Panc1 (cell line): ENCODE measurements around the gene RPH3AL.

ENCODE experiments used
- POLR2AphosphoS5 ChIP-seq: IDR thresholded peaks from 2 replicates; pipeline ENCODE4 v1.6.1; 2012; ENCODE audit warnings: mild to moderate bottlenecking, low read depth, low read length, moderate library complexity
- REST ChIP-seq, 2 experiments: IDR thresholded peaks; 2 replicates each; pipeline ENCODE4 v1.6.1; 2011 to 2012; ENCODE audit warnings: low read depth in 2 of 2, control low read depth in 1 of 2, low read length in 1 of 2, mild to moderate bottlenecking in 1 of 2, moderate library complexity in 1 of 2; ENCODE audit not compliant: insufficient read depth in 1 of 2
- SIN3A ChIP-seq: IDR thresholded peaks from 2 replicates; pipeline ENCODE4 v1.6.1; 2012; ENCODE audit warnings: low read depth, mild to moderate bottlenecking, low read length, moderate library complexity, borderline replicate concordance; ENCODE audit not compliant: insufficient read depth
- TCF7L2 ChIP-seq: IDR thresholded peaks from 2 replicates; pipeline ENCODE4 v1.6.1; 2011; ENCODE audit warnings: mild to moderate bottlenecking, low read depth, low read length, inconsistent platforms
- TF ChIP-seq, protein P1 (sequence below): fragments of 450-650 bp; IDR thresholded peaks from 2 replicates; pipeline ENCODE4 v1.5.1; 2017; ENCODE audit warnings: mild to moderate bottlenecking

GRCh38 chr17:350706-351448 lies 1.7 kb downstream of the RPH3AL start:
- TF ChIP-seq, protein P1, sequence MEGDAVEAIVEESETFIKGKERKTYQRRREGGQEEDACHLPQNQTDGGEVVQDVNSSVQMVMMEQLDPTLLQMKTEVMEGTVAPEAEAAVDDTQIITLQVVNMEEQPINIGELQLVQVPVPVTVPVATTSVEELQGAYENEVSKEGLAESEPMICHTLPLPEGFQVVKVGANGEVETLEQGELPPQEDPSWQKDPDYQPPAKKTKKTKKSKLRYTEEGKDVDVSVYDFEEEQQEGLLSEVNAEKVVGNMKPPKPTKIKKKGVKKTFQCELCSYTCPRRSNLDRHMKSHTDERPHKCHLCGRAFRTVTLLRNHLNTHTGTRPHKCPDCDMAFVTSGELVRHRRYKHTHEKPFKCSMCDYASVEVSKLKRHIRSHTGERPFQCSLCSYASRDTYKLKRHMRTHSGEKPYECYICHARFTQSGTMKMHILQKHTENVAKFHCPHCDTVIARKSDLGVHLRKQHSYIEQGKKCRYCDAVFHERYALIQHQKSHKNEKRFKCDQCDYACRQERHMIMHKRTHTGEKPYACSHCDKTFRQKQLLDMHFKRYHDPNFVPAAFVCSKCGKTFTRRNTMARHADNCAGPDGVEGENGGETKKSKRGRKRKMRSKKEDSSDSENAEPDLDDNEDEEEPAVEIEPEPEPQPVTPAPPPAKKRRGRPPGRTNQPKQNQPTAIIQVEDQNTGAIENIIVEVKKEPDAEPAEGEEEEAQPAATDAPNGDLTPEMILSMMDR, result no peak
- TF ChIP-seq REST (IDR thresholded peaks at IDR 0.05; ENCODE audit: insufficient read depth in 1 of 2, low read depth in 2 of 2, low read length in 1 of 2) (no peak), POLR2AphosphoS5 (no peak), TCF7L2 (no peak), SIN3A (no peak)
